Measurements from ENCODE around the gene B4GALNT1.
"Not testable (repeated sequence)": the region's sequence is repeated elsewhere in the genome, so short reads cannot be mapped to it uniquely, and the experiment has no call there.

B4GALNT1 gene

GRCh38 chr12:57607958-57608663 lies 24.9 kb downstream of the B4GALNT1 start:
- DNase-seq = no peak

- no peak for DNase-seq
Observed at GRCh38 chr12:57606821-57607220, 26.2 kb downstream of the B4GALNT1 start.

DNA sequence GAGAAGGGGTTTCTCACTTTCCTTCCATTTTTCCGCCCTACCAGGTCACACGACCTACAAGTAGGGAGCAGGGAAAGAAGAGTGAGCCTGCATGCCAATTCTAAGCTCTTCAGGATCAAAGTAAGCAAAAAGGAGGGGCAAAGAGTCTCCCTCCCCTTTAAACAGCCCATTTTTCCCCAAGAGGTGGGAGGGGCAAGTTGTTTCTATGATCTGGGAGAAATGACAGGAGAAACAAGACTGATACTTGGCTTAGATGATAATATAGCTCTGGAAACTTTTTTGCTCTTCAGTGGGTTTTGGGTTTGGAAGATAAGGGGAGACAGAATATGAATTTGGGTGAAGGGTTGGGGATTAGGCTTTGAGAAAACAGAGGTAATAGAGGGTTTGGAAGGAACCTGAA lies 26.6 kb downstream of the B4GALNT1 start:
- no peak for DNase-seq

GRCh38 chr12:57605811-57606311 lies 27.1 kb downstream of the B4GALNT1 start:
- DNase-seq = no peak

- DNase-seq = peak in 1 of 2 experiments; percentile 25
Observed at GRCh38 chr12:57604992-57605810, 27.8 kb downstream of the B4GALNT1 start.

GRCh38 chr12:57604454-57604991 lies 28.5 kb downstream of the B4GALNT1 start, which contains the start of gene DTX3:
DTX3 (plus strand) TSS chr12:57604824; CDS start chr12:57606518, 1,694 bp downstream.
- DNase-seq = peak; percentile 13 to 59

GRCh38 chr12:57603815-57604453 lies 29.1 kb downstream of the B4GALNT1 start:
- peak; percentile 5 to 19 for DNase-seq

- no peak for DNase-seq
Observed at GRCh38 chr12:57603324-57603723, 29.7 kb downstream of the B4GALNT1 start.

GRCh38 chr12:57602544-57602943 lies 30.5 kb downstream of the B4GALNT1 start:
- no peak for DNase-seq

GRCh38 chr12:57600395-57600794 lies 32.6 kb downstream of the B4GALNT1 start:
- no peak for DNase-seq

DNA sequence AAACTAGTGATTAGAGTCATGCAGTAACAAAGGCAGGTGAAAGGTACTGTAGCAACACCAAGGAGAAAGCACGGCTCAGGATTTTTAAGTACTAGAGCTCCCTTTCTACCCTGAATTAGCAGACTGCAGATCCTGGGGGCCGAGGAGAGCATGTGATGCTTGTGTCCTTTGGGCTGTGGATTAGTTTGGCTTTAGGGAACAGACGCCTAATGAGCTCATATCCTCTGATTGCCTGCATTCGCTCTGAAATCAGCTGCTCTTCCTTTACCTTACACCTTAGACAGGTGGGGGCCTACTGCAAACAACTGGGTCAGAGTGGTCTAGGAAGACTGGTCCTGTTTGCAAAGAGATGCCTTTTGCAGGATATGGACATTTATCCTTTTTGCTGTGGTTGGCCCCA lies 39.8 kb downstream of the B4GALNT1 start:
- no peak for DNase-seq

DNA sequence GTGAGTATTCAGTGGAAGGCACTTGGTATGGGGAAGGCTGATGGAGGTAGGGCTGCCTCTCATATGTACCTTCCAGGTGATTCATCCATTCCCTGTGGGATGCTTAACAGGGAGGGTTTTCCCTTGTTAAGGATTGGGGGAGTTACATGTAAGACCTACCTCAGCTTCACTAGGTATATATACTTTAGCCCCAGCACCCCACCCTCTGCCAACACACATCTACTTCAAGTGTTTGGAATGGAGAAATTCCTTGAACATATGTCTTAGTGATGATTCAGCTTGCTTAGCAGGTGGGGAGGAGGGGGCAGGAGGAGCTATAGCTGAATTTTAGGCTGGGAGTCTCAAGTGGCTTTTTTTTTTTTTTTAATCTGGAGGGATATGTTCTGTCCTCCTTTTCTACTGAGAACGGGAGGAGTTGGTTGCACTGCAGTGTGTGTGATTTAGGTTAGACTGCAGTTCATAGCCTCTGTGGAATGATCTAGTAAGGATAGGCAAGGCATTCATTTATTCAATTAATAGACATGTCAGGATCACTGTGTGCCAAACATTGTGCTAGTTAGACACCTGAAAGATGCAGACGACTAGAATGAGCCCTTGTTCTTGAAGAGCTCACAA lies 40.3 kb downstream of the B4GALNT1 start:
- no peak for DNase-seq

- DNase-seq = no peak
Observed at GRCh38 chr12:57591782-57592325, 41.1 kb downstream of the B4GALNT1 start.

DNA sequence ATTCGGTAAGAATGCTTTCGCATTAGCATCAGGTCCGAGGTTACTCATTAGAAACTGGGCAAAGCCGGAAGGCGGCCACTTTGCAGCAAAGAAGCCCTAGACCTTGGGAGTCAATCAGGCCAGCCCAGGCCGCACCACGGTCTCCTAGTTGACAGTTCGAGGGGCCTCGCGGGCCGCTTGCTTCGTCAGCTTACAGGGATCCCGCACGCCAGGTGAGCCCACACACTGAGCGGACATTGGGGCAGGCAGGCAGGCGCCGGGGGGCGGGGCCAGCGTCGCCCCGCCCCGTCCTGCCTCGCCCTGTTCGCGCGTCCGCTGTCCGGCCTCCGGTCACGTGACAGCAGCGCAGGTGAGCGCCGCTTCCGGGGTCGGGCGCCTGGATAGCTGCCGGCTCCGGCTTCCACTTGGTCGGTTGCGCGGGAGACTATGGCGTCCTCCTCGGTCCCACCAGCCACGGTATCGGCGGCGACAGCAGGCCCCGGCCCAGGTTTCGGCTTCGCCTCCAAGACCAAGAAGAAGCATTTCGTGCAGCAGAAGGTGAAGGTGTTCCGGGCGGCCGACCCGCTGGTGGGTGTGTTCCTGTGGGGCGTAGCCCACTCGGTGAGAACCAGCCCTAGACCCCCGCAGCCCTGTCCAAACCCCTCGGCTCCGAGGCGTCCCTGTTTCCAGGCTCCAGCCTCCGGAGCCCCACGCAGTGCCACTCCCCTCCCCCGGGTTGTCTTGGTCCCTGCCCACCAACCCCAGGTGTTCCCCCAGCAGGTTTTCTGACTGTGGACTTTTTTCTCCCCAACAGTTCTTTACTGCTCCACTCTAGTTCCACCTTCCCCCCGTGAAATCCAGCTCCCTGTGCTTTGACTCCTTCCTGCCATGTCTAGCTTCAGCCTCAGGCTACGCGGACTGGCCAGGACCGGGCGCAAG lies 41.9 kb downstream of the B4GALNT1 start, which contains the start of gene PIP4K2C:
TSS of gene PIP4K2C (plus strand) at position 329 of the 918 bp plus-strand sequence. CDS start at position 427, 98 bp downstream.
- peak; percentile 67 to 92 for DNase-seq

DNA sequence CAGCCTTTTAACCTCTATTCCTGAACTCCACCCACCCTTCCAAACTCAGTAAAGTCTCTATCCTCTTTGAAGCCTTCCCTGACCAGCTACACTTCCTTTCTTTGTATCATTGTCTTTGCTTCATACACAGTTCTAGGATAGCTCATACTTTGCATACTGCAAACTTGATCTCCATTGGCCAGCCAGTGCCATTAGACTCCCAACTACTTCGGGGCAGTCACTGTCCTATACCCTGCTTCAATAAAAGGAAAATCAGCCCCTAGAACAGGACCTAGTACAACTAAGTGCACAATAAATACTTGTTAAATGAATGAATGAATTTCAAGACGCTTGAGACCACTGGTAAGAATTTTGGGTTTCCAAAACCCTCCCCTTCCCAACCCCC lies 42.5 kb downstream of the B4GALNT1 start:
- peak; percentile 45 to 76 for DNase-seq

GRCh38 chr12:57588951-57589610 lies 43.9 kb downstream of the B4GALNT1 start:
- not testable (repeated sequence) for DNase-seq

- no peak for DNase-seq
Observed at GRCh38 chr12:57586832-57587429, 46.1 kb downstream of the B4GALNT1 start.

- no peak for DNase-seq
Observed at GRCh38 chr12:57586128-57586527, 46.9 kb downstream of the B4GALNT1 start.

DNA sequence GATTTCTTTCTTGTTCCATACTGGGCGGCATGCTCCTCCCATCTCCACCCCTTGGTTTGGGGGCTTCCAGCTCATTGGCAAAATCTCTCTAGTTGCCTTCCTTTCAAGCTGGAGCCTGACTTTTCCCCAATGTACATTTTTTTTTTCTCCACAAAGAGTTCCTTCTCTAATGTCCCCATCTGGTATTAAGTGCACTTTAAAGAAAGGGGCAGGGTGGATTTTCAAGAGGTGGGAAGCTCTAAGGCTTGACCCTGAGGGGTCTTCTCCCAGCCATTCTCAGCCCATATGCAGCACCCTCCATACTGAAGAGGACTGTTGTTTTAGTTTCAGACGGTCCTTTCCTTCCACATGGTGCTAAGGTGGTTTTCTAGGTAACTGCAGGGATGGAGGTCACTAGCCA lies 47.8 kb downstream of the B4GALNT1 start:
- no peak for DNase-seq

GRCh38 chr12:57584690-57585089 lies 48.3 kb downstream of the B4GALNT1 start:
- DNase-seq = no peak
